ENCODE data around the gene CCT3. TPM values are rescaled to one million over a fixed set of nuclear protein-coding genes. Genes with fewer than 3 reads are reported as not detected.

Gene CCT3
- total and polyA plus RNA-seq, 10 donors, result 73.7 to 129 (median 105) TPM

- Histone ChIP-seq H3K36me3 (peaks cover 13 to 95% (median 61%) of the 10 kb centered on the region in 6 donors), H3K4me3 (no peak overlapping the region), H3K27me3 (replicated peaks in 1 of 7) (no peaks in the 10 kb centered on the region), H3K9me3 (no peaks in the 10 kb centered on the region), H3K27ac (no peak overlapping the region), H3K4me1 (no peaks in the 10 kb centered on the region)
- TF ChIP-seq CTCF (IDR thresholded peaks at IDR 0.05 in 8 of 11, conservative IDR thresholded peaks at IDR 0.05 in 3 of 11), result no peak
- TF ChIP-seq POLR2A (IDR thresholded peaks at IDR 0.05), result no peak
- TF ChIP-seq POLR2AphosphoS5 (IDR thresholded peaks at IDR 0.05), result no peak
- no peak for DNase-seq
- intact Hi-C loops (cut with DNase I; ENCODE audit: low total_unique reads), result no loop called here
Measured at GRCh38 chr1:156308078-156308477, 30.0 kb downstream of the CCT3 start.

- intact Hi-C loops (cut with DNase I; ENCODE audit: low total_unique reads), result no loop called here
- 63 to 82% (median 70%) methylated on average over 2 of the region's 2 CpGs for WGBS, 5 donors
- DNase-seq, result no peak
- no peak overlapping the region for H3K27ac ChIP-seq
- no peak for TF ChIP-seq POLR2A (IDR thresholded peaks at IDR 0.05)
- no peak for TF ChIP-seq POLR2AphosphoS5 (IDR thresholded peaks at IDR 0.05)
- no peak for TF ChIP-seq CTCF (IDR thresholded peaks at IDR 0.05 in 8 of 11, conservative IDR thresholded peaks at IDR 0.05 in 3 of 11)
- no peaks in the 10 kb centered on the region for H3K27me3 ChIP-seq (replicated peaks in 1 of 7)
- H3K4me3 ChIP-seq, result no peak overlapping the region
- no peaks in the 10 kb centered on the region for H3K4me1 ChIP-seq
- peaks cover 5 to 66% (median 36%) of the 10 kb centered on the region in 6 donors for H3K36me3 ChIP-seq
- no peaks in the 10 kb centered on the region for H3K9me3 ChIP-seq
Measured at GRCh38 chr1:156305215-156305614, 32.9 kb downstream of the CCT3 start.

- Histone ChIP-seq H3K4me1 (no peaks in the 10 kb centered on the region), H3K27me3 (replicated peaks in 1 of 7) (no peaks in the 10 kb centered on the region), H3K36me3 (peaks cover 0 to 46% (median 16%) of the 10 kb centered on the region in 6 donors), H3K4me3 (no peak overlapping the region), H3K9me3 (no peaks in the 10 kb centered on the region), H3K27ac (no peak overlapping the region)
- DNase-seq, result no peak
- 91 to 94% (median 93%) methylated on average over 2 to 4 of the region's 4 CpGs for WGBS, 5 donors
- no peak for TF ChIP-seq CTCF (IDR thresholded peaks at IDR 0.05 in 8 of 11, conservative IDR thresholded peaks at IDR 0.05 in 3 of 11)
- TF ChIP-seq POLR2AphosphoS5 (IDR thresholded peaks at IDR 0.05), result no peak
- no peak for TF ChIP-seq POLR2A (IDR thresholded peaks at IDR 0.05)
- intact Hi-C loops (cut with DNase I; ENCODE audit: low total_unique reads), result no loop called here
Measured at GRCh38 chr1:156303241-156303640, 34.9 kb downstream of the CCT3 start.

- no peak for TF ChIP-seq CTCF (IDR thresholded peaks at IDR 0.05 in 8 of 11, conservative IDR thresholded peaks at IDR 0.05 in 3 of 11)
- no peak for TF ChIP-seq POLR2A (IDR thresholded peaks at IDR 0.05)
- TF ChIP-seq POLR2AphosphoS5 (IDR thresholded peaks at IDR 0.05), result no peak
- 90 to 95% (median 92%) methylated on average over 19 of the region's 19 CpGs for WGBS, 5 donors
- Histone ChIP-seq H3K27ac (no peak within 1 kb of the TSS), H3K9me3 (no peaks in the 10 kb centered on the region), H3K4me3 (no peak within 1 kb of the TSS), H3K36me3 (peaks cover 0 to 9% (median under 1%) of the 10 kb centered on the region in 6 donors), H3K4me1 (peaks cover 5 to 23% (median 21%) of the 10 kb centered on the region in 6 donors), H3K27me3 (replicated peaks in 1 of 7) (no peaks in the 10 kb centered on the region)
- intact Hi-C loops (cut with DNase I; ENCODE audit: low total_unique reads), result no loop called here
- DNase-seq, result no peak
Measured at GRCh38 chr1:156298852-156299357, 39.2 kb downstream of the CCT3 start, which contains the start of gene VHLL. Gene VHLL, minus strand, starts transcription at chr1:156299307. Its CDS starts 118 bp downstream, at chr1:156299189.
